Measurements from ENCODE around the gene PTOV1. TPM values are rescaled to one million over a fixed set of nuclear protein-coding genes. Genes with fewer than 3 reads are reported as not detected.
"Not testable (repeated sequence)": the region's sequence is repeated elsewhere in the genome, so short reads cannot be mapped to it uniquely, and the experiment has no call there.

The PTOV1 gene
- total RNA-seq, 6 experiments from 2014 or later = 157 to 176 (median 162) TPM

DNA sequence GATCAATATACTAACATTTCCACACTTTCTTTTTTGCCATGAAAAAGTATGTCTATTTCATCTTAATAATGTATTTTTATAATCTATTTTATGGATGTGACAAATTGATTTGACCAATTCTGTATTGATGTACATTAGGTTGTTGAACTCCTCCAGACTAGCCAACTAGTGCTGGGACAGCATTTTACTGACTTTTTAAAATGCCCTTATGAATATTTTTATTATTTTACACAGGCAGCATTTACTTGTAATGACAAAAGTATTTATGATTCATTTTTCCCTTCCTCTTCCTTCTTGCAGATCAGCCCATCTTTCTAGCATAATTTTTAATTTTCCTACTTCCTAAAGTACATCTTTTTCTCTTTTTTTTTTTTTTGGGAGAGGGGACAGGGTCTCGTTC is 36.9 kb upstream of the PTOV1 start:
- Mint-ChIP-seq H3K27me3 (ENCODE audit: insufficient read depth) (peaks cover 12% of the 10 kb centered on the region), H3K4me3 (peak overlapping the region; percentile 93), H3K36me3 (ENCODE audit: low read depth) (no peaks in the 10 kb centered on the region), H3K4me1 (ENCODE audit: low read depth) (peaks cover 34% of the 10 kb centered on the region), H3K9me3 (no peaks in the 10 kb centered on the region), H3K27ac (peak overlapping the region; percentile 99)
- no peak for TF ChIP-seq CTCF (IDR thresholded peaks at IDR 0.05)
- no peak for DNase-seq

- H3K27ac Mint-ChIP-seq = peak overlapping the region; percentile 100
These were observed 34.4 kb upstream of the PTOV1 start for GRCh38 chr19:49816590-49816989.

GRCh38 chr19:49817964-49818648 is 32.9 kb upstream of the PTOV1 start, which contains the start of gene MED25:
Gene MED25 (plus strand): TSS chr19:49818289. CDS start chr19:49818342, 53 bp downstream.
- H3K36me3 Mint-ChIP-seq (ENCODE audit: low read depth) = no peaks in the 10 kb centered on the region
- TF ChIP-seq CTCF (IDR thresholded peaks at IDR 0.05) = peak; percentile 40; the same call in 1 of the 2 replicates
- peak within 1 kb of the TSS; percentile 100 for H3K27ac Mint-ChIP-seq
- DNase-seq = peak; percentile 75
- H3K9me3 Mint-ChIP-seq = no peaks in the 10 kb centered on the region
- peaks cover 3% of the 10 kb centered on the region; the same call in 1 of the 2 replicates for H3K27me3 Mint-ChIP-seq (ENCODE audit: insufficient read depth)
- H3K4me3 Mint-ChIP-seq = peak within 1 kb of the TSS; percentile 97
- H3K4me1 Mint-ChIP-seq (ENCODE audit: low read depth) = peaks cover 27% of the 10 kb centered on the region

More at GRCh38 chr19:49816590-49816989, 34.4 kb upstream of the PTOV1 start:
- Mint-ChIP-seq H3K36me3 (ENCODE audit: low read depth) (no peaks in the 10 kb centered on the region), H3K4me1 (ENCODE audit: low read depth) (peaks cover 39% of the 10 kb centered on the region), H3K9me3 (no peaks in the 10 kb centered on the region), H3K27me3 (ENCODE audit: insufficient read depth) (peaks cover 3% of the 10 kb centered on the region), H3K4me3 (peak overlapping the region; percentile 97; the same call in 1 of the 2 replicates)
- DNase-seq = no peak
- TF ChIP-seq CTCF (IDR thresholded peaks at IDR 0.05) = no peak

DNA sequence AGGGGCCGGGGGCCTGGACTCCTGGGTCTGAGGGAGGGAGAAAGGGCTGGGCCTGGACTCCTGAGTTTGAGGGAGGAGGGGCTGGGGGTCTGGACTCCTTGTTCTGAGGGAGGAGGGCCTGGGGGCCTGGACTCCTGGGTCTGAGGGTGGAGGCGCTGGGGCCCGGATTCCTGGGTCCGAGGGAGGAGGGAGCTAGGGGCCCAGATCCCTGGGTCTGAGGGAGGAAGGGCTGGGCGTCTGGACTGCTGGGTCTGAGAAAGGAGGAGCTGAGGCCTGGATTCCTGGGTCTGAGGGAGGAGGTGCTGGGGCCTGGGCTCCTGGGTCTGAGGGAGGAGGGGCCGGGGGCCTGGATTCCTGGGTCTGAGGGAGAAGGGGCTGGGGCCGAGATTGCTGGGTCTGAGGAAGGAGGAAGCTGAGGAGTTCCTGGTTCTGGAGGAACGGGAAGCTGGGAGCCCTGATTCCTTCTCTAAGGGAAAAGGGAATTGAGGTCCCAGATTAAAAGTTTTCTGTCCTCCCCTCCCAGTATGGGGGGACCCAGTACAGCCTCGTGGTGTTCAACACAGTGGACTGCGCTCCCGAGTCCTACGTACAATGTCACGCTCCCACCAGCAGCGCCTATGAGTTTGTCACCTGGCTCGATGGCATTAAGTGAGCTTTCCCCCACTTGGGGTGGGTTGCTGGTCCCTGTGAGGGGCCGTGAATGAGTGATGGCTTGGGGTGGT is 32.1 kb upstream of the PTOV1 start:
- H3K27ac Mint-ChIP-seq = peak overlapping the region; percentile 100
- H3K36me3 Mint-ChIP-seq (ENCODE audit: low read depth) = no peaks in the 10 kb centered on the region
- peak overlapping the region; percentile 97 for H3K4me3 Mint-ChIP-seq
- TF ChIP-seq CTCF (IDR thresholded peaks at IDR 0.05) = no peak
- DNase-seq = no peak
- peaks cover 25% of the 10 kb centered on the region for H3K4me1 Mint-ChIP-seq (ENCODE audit: low read depth)
- no peaks in the 10 kb centered on the region for H3K9me3 Mint-ChIP-seq
- H3K27me3 Mint-ChIP-seq (ENCODE audit: insufficient read depth) = peaks cover 3% of the 10 kb centered on the region; the same call in 1 of the 2 replicates

DNA sequence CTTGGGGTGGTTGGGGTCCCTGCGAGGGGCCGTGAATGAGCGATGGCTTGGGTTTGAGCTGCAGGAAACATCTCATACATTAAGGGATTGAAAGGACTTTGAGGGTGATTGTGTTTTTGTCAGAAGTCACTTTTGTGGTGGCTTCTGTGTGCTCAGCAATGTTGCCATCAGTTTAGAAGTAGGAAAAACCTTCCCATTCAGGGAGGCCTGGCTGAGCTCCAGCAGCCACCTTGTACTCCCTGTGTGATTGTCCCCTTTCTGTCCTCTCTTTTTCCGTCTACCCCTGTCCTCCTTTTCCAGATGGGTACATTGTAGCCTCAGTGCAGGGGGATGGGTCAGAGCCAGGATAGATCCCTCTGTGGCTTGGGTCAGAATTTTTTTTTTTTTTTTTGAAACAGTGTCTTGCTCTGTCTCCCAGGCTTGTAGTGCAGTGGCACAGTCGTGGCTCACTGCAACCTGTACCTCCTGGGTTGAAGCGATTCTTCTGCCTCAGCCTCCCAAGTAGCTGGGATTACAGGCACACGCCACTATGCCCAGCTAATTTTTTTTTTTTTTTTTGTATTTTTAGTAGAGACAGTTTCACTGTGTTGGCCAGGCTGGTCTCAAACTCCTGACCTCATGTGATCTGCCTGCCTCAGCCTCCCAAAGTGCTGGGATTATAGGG is 31.4 kb upstream of the PTOV1 start:
- peaks cover 17% of the 10 kb centered on the region for H3K4me1 Mint-ChIP-seq (ENCODE audit: low read depth)
- peak overlapping the region; percentile 97 for H3K4me3 Mint-ChIP-seq
- not testable (repeated sequence) for H3K9me3 Mint-ChIP-seq; H3K27me3 Mint-ChIP-seq (ENCODE audit: insufficient read depth); H3K36me3 Mint-ChIP-seq (ENCODE audit: low read depth); DNase-seq
- H3K27ac Mint-ChIP-seq = peak overlapping the region; percentile 100
